HepG2 (cell line): ENCODE measurements around the gene TRIM8. TPM values are rescaled to one million over a fixed set of nuclear protein-coding genes. Genes with fewer than 3 reads are reported as not detected.
A peak's percentile ranks its signal among the peaks of the same experiment; 100 is the strongest.

Experiments used
- BORCS8-MEF2B ChIP-seq: sonication (generic); formaldehyde crosslinking; IDR thresholded peaks from 2 replicates; pipeline ENCODE4 v1.8.0; 2022; ENCODE audit warnings: mild to moderate bottlenecking, missing genetic modification reagents
- CENPT ChIP-seq: sonication (generic); formaldehyde crosslinking; IDR thresholded peaks from 2 replicates; pipeline ENCODE4 v1.8.0; 2022; ENCODE audit warnings: low read depth, mild to moderate bottlenecking, moderate library complexity, missing genetic modification reagents
- EP300 ChIP-seq, 3 experiments: sonication (generic) in 1 of 3; formaldehyde crosslinking in 1 of 3; IDR thresholded peaks; 2 replicates each; pipeline versions ENCODE4 v1.5.1 to v1.6.1; 2011 to 2020; ENCODE audit warnings: low read depth in 2 of 3, low read length in 2 of 3, borderline replicate concordance in 1 of 3, improper control_type of control experiment in 1 of 3, mild to moderate bottlenecking in 1 of 3, missing genetic modification reagents in 1 of 3, moderate library complexity in 1 of 3
- GFI1 ChIP-seq: sonication (generic); formaldehyde crosslinking; IDR thresholded peaks from 2 replicates; pipeline ENCODE4 v1.5.0; 2020; ENCODE audit warnings: missing genetic modification reagents, mild to moderate bottlenecking, borderline replicate concordance
- HDAC1 ChIP-seq: sonication (generic); formaldehyde crosslinking; IDR thresholded peaks from 2 replicates; pipeline ENCODE4 v1.5.1; 2020; ENCODE audit warnings: mild to moderate bottlenecking, missing genetic modification reagents
- KAT2B ChIP-seq: fragments of 150-350 bp; IDR thresholded peaks from 2 replicates; pipeline ENCODE4 v1.6.1; 2014; ENCODE audit warnings: low read depth, low read length, borderline replicate concordance
- KLF16 ChIP-seq, 2 experiments: sonication (generic) in 1 of 2; formaldehyde crosslinking in 1 of 2; IDR thresholded peaks; 2 replicates each; pipeline versions ENCODE4 v1.6.1 to v1.8.0; 2016 to 2023; ENCODE audit warnings: missing genetic modification reagents in 2 of 2, missing compliant biosample characterization in 1 of 2
- MAFK ChIP-seq, 2 experiments: IDR thresholded peaks in 1 of 2; conservative IDR thresholded peaks in 1 of 2; 2 replicates each; pipeline ENCODE4 v1.6.1; 2011; ENCODE audit warnings: improper control_type of control experiment in 2 of 2, low read length in 2 of 2
- MEIS1 ChIP-seq: sonication (generic); formaldehyde crosslinking; IDR thresholded peaks from 2 replicates; pipeline ENCODE4 v1.9.0; 2021; ENCODE audit warnings: mild to moderate bottlenecking, missing genetic modification reagents, moderate library complexity, borderline replicate concordance
- MXD4 ChIP-seq: IDR thresholded peaks from 2 replicates; pipeline ENCODE4 v1.6.1; 2016; ENCODE audit warnings: mild to moderate bottlenecking, missing biosample characterization, missing genetic modification reagents
- NFE2L1 ChIP-seq: sonication (generic); formaldehyde crosslinking; IDR thresholded peaks from 2 replicates; pipeline ENCODE4 v1.4.0; 2020; ENCODE audit warnings: missing genetic modification reagents, mild to moderate bottlenecking, borderline replicate concordance
- PBX2 ChIP-seq: IDR thresholded peaks from 2 replicates; pipeline ENCODE4 v1.6.1; 2016; ENCODE audit warnings: control low read depth
- RARG ChIP-seq: sonication (generic); formaldehyde crosslinking; IDR thresholded peaks from 2 replicates; pipeline ENCODE4 v1.4.0; 2020; ENCODE audit warnings: low read depth, mild to moderate bottlenecking, missing genetic modification reagents
- RELA ChIP-seq: sonication (generic); formaldehyde crosslinking; IDR thresholded peaks from 2 replicates; pipeline ENCODE4 v1.4.0; 2020; ENCODE audit warnings: missing genetic modification reagents
- THAP11 ChIP-seq: IDR thresholded peaks from 2 replicates; pipeline ENCODE4 v1.6.1; 2016; ENCODE audit warnings: missing biosample characterization, missing genetic modification reagents
- XRCC5 ChIP-seq: fragments of 200-400 bp; formaldehyde crosslinking; optimal IDR thresholded peaks from 2 replicates; pipeline ENCODE3; 2017; ENCODE audit warnings: mild to moderate bottlenecking, low read length
- ZNF17 ChIP-seq: sonication (generic); formaldehyde crosslinking; IDR thresholded peaks from 2 replicates; pipeline ENCODE4 v1.5.0; 2020; ENCODE audit warnings: mild to moderate bottlenecking, missing genetic modification reagents
- ZNF350 ChIP-seq: sonication (generic); formaldehyde crosslinking; IDR thresholded peaks from 2 replicates; pipeline ENCODE4 v1.4.0; 2020; ENCODE audit warnings: mild to moderate bottlenecking, low read depth, missing genetic modification reagents, borderline replicate concordance
- ZNF790 ChIP-seq: sonication (generic); formaldehyde crosslinking; IDR thresholded peaks from 2 replicates; pipeline ENCODE4 v1.8.0; 2022; ENCODE audit warnings: missing genetic modification reagents, mild to moderate bottlenecking, borderline replicate concordance
- ZSCAN25 ChIP-seq: sonication (generic); formaldehyde crosslinking; IDR thresholded peaks from 2 replicates; pipeline ENCODE4 v1.8.0; 2022; ENCODE audit warnings: mild to moderate bottlenecking, missing genetic modification reagents
- polyA plus RNA-seq, 8 experiments: library from polyadenylated mRNA; depleted of rRNA in 3 of 8; stranded (reverse) in 7 of 8; unstranded in 1 of 8; fragments of >200 nt; fragmentation: Illumina TruSeq in 4 of 8; extraction: Trizol in 4 of 8; gene quantifications; 2 replicates each; pipeline versions ENCODE4 v1.2.1 to v1.2.3, GENCODE V29; 2011 to 2016; ENCODE audit warnings: low read depth in 4 of 8, missing spikeins in 1 of 8, mixed read lengths in 1 of 8; ENCODE audit not compliant: insufficient read depth in 1 of 8
- total RNA-seq, 5 experiments: library from RNA; depleted of rRNA; stranded (reverse); fragments of >200 nt; fragmentation: Illumina TruSeq; extraction: Trizol; gene quantifications; 2 replicates each; pipeline ENCODE4 v1.2.3, GENCODE V29; 2016; ENCODE audit warnings: low read depth in 1 of 5
- TF ChIP-seq, protein P1 (sequence below): sonication (generic); formaldehyde crosslinking; IDR thresholded peaks from 2 replicates; pipeline ENCODE4 v1.5.1; 2020; ENCODE audit warnings: missing genetic modification reagents, mild to moderate bottlenecking, borderline replicate concordance
- TF ChIP-seq, protein P2 (sequence below): sonication (generic); formaldehyde crosslinking; IDR thresholded peaks from 2 replicates; pipeline ENCODE4 v1.4.0; 2020; ENCODE audit warnings: missing genetic modification reagents
- TF ChIP-seq, protein P3 (sequence below): sonication (generic); formaldehyde crosslinking; IDR thresholded peaks from 2 replicates; pipeline ENCODE4 v1.8.0; 2022; ENCODE audit warnings: low read depth, missing genetic modification reagents

The TRIM8 gene
- total and polyA plus RNA-seq, 2 of the 13 experiments (the other 11 are each of a cell fraction or from before 2014, with no cell fraction given) = 38.9 to 66.5 TPM

DNA sequence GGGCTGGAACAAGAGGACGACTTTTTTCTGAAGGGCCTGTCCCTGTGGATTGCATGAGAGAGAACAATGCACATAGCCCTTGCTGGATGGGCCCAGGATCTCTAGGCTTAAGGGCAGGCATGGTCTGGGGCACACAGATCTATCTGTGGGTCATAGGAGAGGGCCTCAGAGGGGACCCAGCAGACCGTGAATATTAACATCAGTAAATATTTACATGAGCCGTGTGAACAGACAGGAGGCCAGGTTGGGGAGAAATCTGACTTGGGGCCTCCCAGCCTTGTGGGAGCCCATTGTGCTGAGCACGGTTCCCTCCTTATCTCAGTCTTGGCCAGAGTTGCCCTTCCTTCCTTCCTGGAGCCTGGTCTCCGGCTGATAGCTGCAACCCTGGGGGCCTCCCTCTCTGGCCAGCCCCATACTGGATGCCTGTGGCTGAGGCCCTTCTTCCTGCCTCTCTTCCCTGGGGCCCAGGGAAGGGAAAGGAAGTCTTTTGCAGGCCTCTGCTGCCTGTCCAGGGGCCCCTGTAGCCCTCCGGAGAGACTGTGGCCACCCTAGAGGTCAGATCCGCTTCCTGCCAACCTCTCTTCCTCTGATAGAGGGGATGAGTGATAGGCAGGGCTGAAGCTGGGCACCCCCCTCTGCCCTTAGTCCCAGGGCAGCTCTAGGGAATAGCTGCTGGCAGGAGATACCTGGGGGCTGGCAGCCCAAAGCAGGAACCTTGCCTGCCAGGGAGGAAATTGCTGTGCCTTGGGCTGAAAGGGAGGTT, 44.5 kb upstream of the TRIM8 start (continued):
- TF ChIP-seq, protein P1, sequence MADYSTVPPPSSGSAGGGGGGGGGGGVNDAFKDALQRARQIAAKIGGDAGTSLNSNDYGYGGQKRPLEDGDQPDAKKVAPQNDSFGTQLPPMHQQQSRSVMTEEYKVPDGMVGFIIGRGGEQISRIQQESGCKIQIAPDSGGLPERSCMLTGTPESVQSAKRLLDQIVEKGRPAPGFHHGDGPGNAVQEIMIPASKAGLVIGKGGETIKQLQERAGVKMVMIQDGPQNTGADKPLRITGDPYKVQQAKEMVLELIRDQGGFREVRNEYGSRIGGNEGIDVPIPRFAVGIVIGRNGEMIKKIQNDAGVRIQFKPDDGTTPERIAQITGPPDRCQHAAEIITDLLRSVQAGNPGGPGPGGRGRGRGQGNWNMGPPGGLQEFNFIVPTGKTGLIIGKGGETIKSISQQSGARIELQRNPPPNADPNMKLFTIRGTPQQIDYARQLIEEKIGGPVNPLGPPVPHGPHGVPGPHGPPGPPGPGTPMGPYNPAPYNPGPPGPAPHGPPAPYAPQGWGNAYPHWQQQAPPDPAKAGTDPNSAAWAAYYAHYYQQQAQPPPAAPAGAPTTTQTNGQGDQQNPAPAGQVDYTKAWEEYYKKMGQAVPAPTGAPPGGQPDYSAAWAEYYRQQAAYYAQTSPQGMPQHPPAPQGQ (CRISPR knock-in tag) = no peak
- TF ChIP-seq EP300 (IDR thresholded peaks at IDR 0.05; ENCODE audit: low read depth in 2 of 2, low read length in 2 of 2) (peak in 1 of 2 experiments; percentile 88; a peak in 2 of 4 replicates), EP300 (CRISPR knock-in tag; IDR thresholded peaks at IDR 0.05; ENCODE audit: borderline replicate concordance) (peak; percentile 70; the same call in 1 of the 2 replicates), ZNF350 (CRISPR knock-in tag) (peak; percentile 65), GFI1 (CRISPR knock-in tag) (peak; percentile 50; the same call in 1 of the 2 replicates), ZNF17 (CRISPR knock-in tag) (no peak), KAT2B (no peak), MAFK (conservative IDR thresholded peaks at IDR 0.05 in 1 of 2, IDR thresholded peaks at IDR 0.05 in 1 of 2; ENCODE audit: low read length in 2 of 2) (no peak), XRCC5 (peak; percentile 72), CENPT (no peak), NFE2L1 (CRISPR knock-in tag) (no peak), HDAC1 (CRISPR knock-in tag) (peak; percentile 51), PBX2 (CRISPR knock-in tag) (no peak; the same call in 1 of the 2 replicates), THAP11 (CRISPR knock-in tag) (peak; percentile 35; the same call in 1 of the 2 replicates), BORCS8-MEF2B (no peak), KLF16 (CRISPR knock-in tag; IDR thresholded peaks at IDR 0.05) (peak in 1 of 2 experiments; percentile 83; a peak in 2 of 4 replicates), MXD4 (CRISPR knock-in tag) (no peak), MEIS1 (CRISPR knock-in tag) (0 out of 2 replicates have a peak, but pooled peaks have one; percentile 25), ZSCAN25 (peak; percentile 52; the same call in 1 of the 2 replicates), RARG (CRISPR knock-in tag) (no peak), ZNF790 (CRISPR knock-in tag) (no peak), RELA (no peak)
- TF ChIP-seq, protein P2, sequence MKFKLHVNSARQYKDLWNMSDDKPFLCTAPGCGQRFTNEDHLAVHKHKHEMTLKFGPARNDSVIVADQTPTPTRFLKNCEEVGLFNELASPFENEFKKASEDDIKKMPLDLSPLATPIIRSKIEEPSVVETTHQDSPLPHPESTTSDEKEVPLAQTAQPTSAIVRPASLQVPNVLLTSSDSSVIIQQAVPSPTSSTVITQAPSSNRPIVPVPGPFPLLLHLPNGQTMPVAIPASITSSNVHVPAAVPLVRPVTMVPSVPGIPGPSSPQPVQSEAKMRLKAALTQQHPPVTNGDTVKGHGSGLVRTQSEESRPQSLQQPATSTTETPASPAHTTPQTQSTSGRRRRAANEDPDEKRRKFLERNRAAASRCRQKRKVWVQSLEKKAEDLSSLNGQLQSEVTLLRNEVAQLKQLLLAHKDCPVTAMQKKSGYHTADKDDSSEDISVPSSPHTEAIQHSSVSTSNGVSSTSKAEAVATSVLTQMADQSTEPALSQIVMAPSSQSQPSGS (CRISPR knock-in tag) = no peak
- TF ChIP-seq, protein P3, sequence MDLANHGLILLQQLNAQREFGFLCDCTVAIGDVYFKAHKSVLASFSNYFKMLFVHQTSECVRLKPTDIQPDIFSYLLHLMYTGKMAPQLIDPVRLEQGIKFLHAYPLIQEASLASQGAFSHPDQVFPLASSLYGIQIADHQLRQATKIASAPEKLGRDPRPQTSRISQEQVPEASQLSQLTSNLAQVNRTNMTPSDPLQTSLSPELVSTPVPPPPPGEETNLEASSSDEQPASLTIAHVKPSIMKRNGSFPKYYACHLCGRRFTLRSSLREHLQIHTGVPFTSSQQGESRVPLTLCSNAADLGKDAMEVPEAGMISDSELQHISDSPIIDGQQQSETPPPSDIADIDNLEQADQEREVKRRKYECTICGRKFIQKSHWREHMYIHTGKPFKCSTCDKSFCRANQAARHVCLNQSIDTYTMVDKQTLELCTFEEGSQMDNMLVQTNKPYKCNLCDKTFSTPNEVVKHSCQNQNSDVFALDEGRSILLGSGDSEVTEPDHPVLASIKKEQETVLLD = no peak
